D341Med (cell line): ENCODE measurements around the gene IL22RA2.

ENCODE experiments used
- DNase-seq: peaks from one replicate; pipeline ENCODE4 v3.0.0; 2012; ENCODE audit warnings: low spot score

IL22RA2 gene

GRCh38 chr6:137197684-137198645 is 24.5 kb upstream of the IL22RA2 start:
- DNase-seq: no peak

GRCh38 chr6:137193256-137194070 is 20.0 kb upstream of the IL22RA2 start:
- no peak for DNase-seq

GRCh38 chr6:137192821-137193220 is 19.4 kb upstream of the IL22RA2 start:
- DNase-seq: no peak

- DNase-seq: no peak
These were observed 18.2 kb upstream of the IL22RA2 start for GRCh38 chr6:137191670-137192069.

- DNase-seq: no peak
These were observed 17.8 kb upstream of the IL22RA2 start for GRCh38 chr6:137191236-137191635.

GRCh38 chr6:137190583-137191094 is 17.2 kb upstream of the IL22RA2 start:
- no peak for DNase-seq

GRCh38 chr6:137188855-137189254 is 15.4 kb upstream of the IL22RA2 start:
- no peak for DNase-seq

GRCh38 chr6:137185290-137185689 is 11.8 kb upstream of the IL22RA2 start:
- DNase-seq: no peak

- no peak for DNase-seq
These were observed 9.2 kb upstream of the IL22RA2 start for GRCh38 chr6:137182654-137183073.

GRCh38 chr6:137181891-137182653 is 8.6 kb upstream of the IL22RA2 start:
- no peak for DNase-seq

GRCh38 chr6:137177611-137178010 is 4.2 kb upstream of the IL22RA2 start:
- DNase-seq: no peak

GRCh38 chr6:137176729-137177128 is 3.3 kb upstream of the IL22RA2 start:
- DNase-seq: no peak

- no peak for DNase-seq
These were observed 2.4 kb upstream of the IL22RA2 start for GRCh38 chr6:137175868-137176245.

GRCh38 chr6:137175157-137175867 is 1.9 kb upstream of the IL22RA2 start:
- no peak for DNase-seq

- no peak for DNase-seq
These were observed 561 bp downstream of the IL22RA2 start for GRCh38 chr6:137172734-137173431.

- DNase-seq: no peak
These were observed 1.4 kb downstream of the IL22RA2 start for GRCh38 chr6:137171824-137172733.

- no peak for DNase-seq
These were observed 2.4 kb downstream of the IL22RA2 start for GRCh38 chr6:137171053-137171374.

GRCh38 chr6:137170266-137171052 is 3.0 kb downstream of the IL22RA2 start:
- DNase-seq: no peak
